GM12865 (cell line): ENCODE results near the gene CCL2.

Source experiments
- DNase-seq: peaks from one replicate; pipeline ENCODE4 v3.0.0; 2010; ENCODE audit warnings: low read depth
- H3K4me3 ChIP-seq: 2 replicates; pipeline ENCODE4 v1.5.1; 2011; ENCODE audit warnings: mild to moderate bottlenecking, low read depth, low read length, control low read depth
- CTCF ChIP-seq: IDR thresholded peaks from 2 replicates; pipeline ENCODE4 v1.5.1; 2011; ENCODE audit warnings: low read length, control low read depth, low read depth, inconsistent platforms; ENCODE audit not compliant: insufficient read depth; ENCODE audit errors: missing control alignments

Gene CCL2

GRCh38 chr17:34306466-34306865 lies 51.4 kb downstream of the CCL2 start:
- no peak for TF ChIP-seq CTCF
- no peak overlapping the region for H3K4me3 ChIP-seq
- DNase-seq = no peak
